Vagina (tissue), 2 donors: ENCODE measurements around the gene RESP18.

Source experiments
- CTCF ChIP-seq, 3 experiments: fragments of 450-650 bp in 2 of 3; fragments of 200-600 bp in 1 of 3; sonication (generic) in 1 of 3; IDR thresholded peaks; one replicate each; pipeline ENCODE4 v1.5.1; 2017 to 2019; ENCODE audit warnings: antibody characterized with exemption in 3 of 3, mild to moderate bottlenecking in 2 of 3, moderate library complexity in 2 of 3
- POLR2A ChIP-seq, 2 donors: fragments of 450-650 bp; IDR thresholded peaks; one replicate each; pipeline ENCODE4 v1.6.1; 2017; ENCODE audit warnings: antibody characterized with exemption in 2 of 2, mild to moderate bottlenecking in 2 of 2, moderate library complexity in 2 of 2
- POLR2AphosphoS5 ChIP-seq, 2 donors: sonication (generic); formaldehyde crosslinking; IDR thresholded peaks; one replicate each; pipeline ENCODE4 v1.9.0; 2017; ENCODE audit warnings: antibody characterized with exemption in 2 of 2, mild to moderate bottlenecking in 2 of 2, low read depth in 1 of 2; ENCODE audit not compliant: insufficient read depth in 1 of 2

GRCh38 chr2:219334076-219334475 lies 1.5 kb upstream of the RESP18 start:
- TF ChIP-seq POLR2A (IDR thresholded peaks at IDR 0.05) (no peak), POLR2AphosphoS5 (IDR thresholded peaks at IDR 0.05; ENCODE audit: insufficient read depth in 1 of 2, low read depth in 1 of 2) (no peak), CTCF (IDR thresholded peaks at IDR 0.05) (no peak)
